Smooth muscle cell (in vitro differentiated cells): Measurements from ENCODE around the gene DDC. TPM values are rescaled to one million over a fixed set of nuclear protein-coding genes. Genes with fewer than 3 reads are reported as not detected.

Experiments used
- DNase-seq: peaks from one replicate; lab custom pipeline; 2025; ENCODE audit not compliant: unreplicated experiment; lab: John Stamatoyannopoulos, UW
- H2AFZ ChIP-seq: fragments of 200-600 bp; sonication (generic); 2 replicates; pipeline ENCODE4 v1.6.0; 2016; ENCODE audit warnings: antibody characterized with exemption, low read depth, mild to moderate bottlenecking
- H3F3A ChIP-seq: fragments of 200-600 bp; sonication (generic); 2 replicates; pipeline ENCODE4 v1.6.0; 2017; ENCODE audit warnings: antibody characterized with exemption, low read depth
- H3K27ac ChIP-seq: fragments of 200-600 bp; sonication (generic); 2 replicates; pipeline ENCODE4 v1.5.1; 2016; ENCODE audit warnings: low read depth, mild to moderate bottlenecking
- H3K27me3 ChIP-seq: fragments of 200-600 bp; sonication (generic); 2 replicates; pipeline ENCODE4 v1.6.1; 2016; ENCODE audit warnings: low read depth, mild to moderate bottlenecking
- H3K36me3 ChIP-seq: fragments of 200-600 bp; sonication (generic); 2 replicates; pipeline ENCODE4 v1.5.1; 2016; ENCODE audit warnings: low read depth
- H3K4me1 ChIP-seq: fragments of 200-600 bp; sonication (generic); 2 replicates; pipeline ENCODE4 v1.5.1; 2016; ENCODE audit warnings: low read depth
- H3K4me2 ChIP-seq: fragments of 200-600 bp; sonication (generic); 2 replicates; pipeline ENCODE4 v1.6.0; 2016; ENCODE audit warnings: mild to moderate bottlenecking
- H3K4me3 ChIP-seq: fragments of 200-600 bp; sonication (generic); 2 replicates; pipeline ENCODE4 v1.5.1; 2016; ENCODE audit warnings: mild to moderate bottlenecking
- H3K79me2 ChIP-seq: fragments of 200-600 bp; sonication (generic); 2 replicates; pipeline ENCODE4 v1.6.0; 2016; ENCODE audit warnings: low read depth, mild to moderate bottlenecking
- H3K9ac ChIP-seq: fragments of 200-600 bp; sonication (generic); 2 replicates; pipeline ENCODE4 v1.6.0; 2016; ENCODE audit warnings: low read depth
- H3K9me3 ChIP-seq: fragments of 200-600 bp; sonication (generic); replicated peaks from 2 replicates; pipeline ENCODE4 v1.5.1; 2016; ENCODE audit warnings: low read depth
- H4K20me1 ChIP-seq: fragments of 200-600 bp; sonication (generic); 2 replicates; pipeline ENCODE4 v1.6.0; 2016; ENCODE audit warnings: low read depth
- CTCF ChIP-seq: fragments of 200-600 bp; sonication (generic); IDR thresholded peaks from 2 replicates; pipeline ENCODE4 v1.5.1; 2017; ENCODE audit warnings: borderline replicate concordance, mild to moderate bottlenecking, antibody characterized with exemption; ENCODE audit not compliant: insufficient read depth, poor library complexity, severe bottlenecking
- WGBS: methylation state at CpG from one replicate; pipeline ENCODE4 v1.1.7; 2016; ENCODE audit warnings: low lambda C conversion rate; 5-methylcytosine and 5-hydroxymethylcytosine counted together
- polyA plus RNA-seq: library from polyadenylated mRNA; unstranded; fragments of >200 nt; fragmentation: Nextera tagmentation; extraction: Ambion mirVana; gene quantifications from 2 replicates; pipeline ENCODE4 v1.2.1, GENCODE V29; 2016
- total RNA-seq: library from RNA; depleted of rRNA; stranded (reverse); fragments of >200 nt; gene quantifications from 2 replicates; pipeline ENCODE4 v1.2.3, GENCODE V29; 2014

The DDC gene
- total and polyA plus RNA-seq, 2 experiments from 2014 or later, result not detected

GRCh38 chr7:50475340-50475739 is 89.9 kb downstream of the DDC start:
- Histone ChIP-seq H3K9me3 (no peaks in the 10 kb centered on the region), H3K4me3 (no peak overlapping the region), H3K27me3 (no peaks in the 10 kb centered on the region), H3K4me1 (no peaks in the 10 kb centered on the region), H3K36me3 (no peaks in the 10 kb centered on the region), H4K20me1 (no peaks in the 10 kb centered on the region), H3K4me2 (no peak overlapping the region), H3K79me2 (no peaks in the 10 kb centered on the region), H3F3A (no peaks in the 10 kb centered on the region), H3K9ac (no peak overlapping the region), H2AFZ (no peak overlapping the region), H3K27ac (no peak overlapping the region)
- TF ChIP-seq CTCF, result no peak
- DNase-seq, result no peak
- 71% methylated on average over 4 of the region's 4 CpGs for WGBS

- no peak for TF ChIP-seq CTCF
- Histone ChIP-seq H3F3A (no peaks in the 10 kb centered on the region), H2AFZ (no peak overlapping the region), H3K4me3 (no peak overlapping the region), H4K20me1 (no peaks in the 10 kb centered on the region), H3K9me3 (no peaks in the 10 kb centered on the region), H3K79me2 (no peaks in the 10 kb centered on the region), H3K27ac (no peak overlapping the region), H3K27me3 (no peaks in the 10 kb centered on the region), H3K36me3 (no peaks in the 10 kb centered on the region), H3K4me1 (no peaks in the 10 kb centered on the region), H3K9ac (no peak overlapping the region), H3K4me2 (no peak overlapping the region)
- DNase-seq, result no peak
- 64% methylated on average over 8 of the region's 8 CpGs for WGBS
Measured at GRCh38 chr7:50474382-50475160, 90.6 kb downstream of the DDC start.

- Histone ChIP-seq H3K79me2 (no peaks in the 10 kb centered on the region), H3K9ac (no peak overlapping the region), H3K9me3 (no peaks in the 10 kb centered on the region), H3K27ac (no peak overlapping the region), H3K4me3 (no peak overlapping the region), H3K27me3 (no peaks in the 10 kb centered on the region), H2AFZ (no peak overlapping the region), H3K4me1 (no peaks in the 10 kb centered on the region), H3F3A (no peaks in the 10 kb centered on the region), H3K4me2 (no peak overlapping the region), H3K36me3 (no peaks in the 10 kb centered on the region), H4K20me1 (no peaks in the 10 kb centered on the region)
- 92% methylated on average over 4 of the region's 4 CpGs for WGBS
- DNase-seq, result no peak
- no peak for TF ChIP-seq CTCF
Measured at GRCh38 chr7:50473531-50473930, 91.7 kb downstream of the DDC start.

- no peak for TF ChIP-seq CTCF
- H3K27ac ChIP-seq, result no peak overlapping the region
- 92% methylated on average over 7 of the region's 7 CpGs for WGBS
- no peak overlapping the region for H3K9ac ChIP-seq
- no peaks in the 10 kb centered on the region for H3F3A ChIP-seq
- H3K4me3 ChIP-seq, result no peak overlapping the region
- no peak for DNase-seq
- no peaks in the 10 kb centered on the region for H3K79me2 ChIP-seq
- H2AFZ ChIP-seq, result no peak overlapping the region
- H3K9me3 ChIP-seq, result no peaks in the 10 kb centered on the region
- no peaks in the 10 kb centered on the region for H3K27me3 ChIP-seq
- no peaks in the 10 kb centered on the region for H3K4me1 ChIP-seq
- H3K36me3 ChIP-seq, result no peaks in the 10 kb centered on the region
- no peak overlapping the region for H3K4me2 ChIP-seq
- no peaks in the 10 kb centered on the region for H4K20me1 ChIP-seq
Measured at GRCh38 chr7:50472427-50472826, 92.8 kb downstream of the DDC start.
